Measurements from ENCODE around the gene APBA2.

GRCh38 chr15:29050870-29051269, 165.1 kb downstream of the APBA2 start:
- TF ChIP-seq, protein P1, sequence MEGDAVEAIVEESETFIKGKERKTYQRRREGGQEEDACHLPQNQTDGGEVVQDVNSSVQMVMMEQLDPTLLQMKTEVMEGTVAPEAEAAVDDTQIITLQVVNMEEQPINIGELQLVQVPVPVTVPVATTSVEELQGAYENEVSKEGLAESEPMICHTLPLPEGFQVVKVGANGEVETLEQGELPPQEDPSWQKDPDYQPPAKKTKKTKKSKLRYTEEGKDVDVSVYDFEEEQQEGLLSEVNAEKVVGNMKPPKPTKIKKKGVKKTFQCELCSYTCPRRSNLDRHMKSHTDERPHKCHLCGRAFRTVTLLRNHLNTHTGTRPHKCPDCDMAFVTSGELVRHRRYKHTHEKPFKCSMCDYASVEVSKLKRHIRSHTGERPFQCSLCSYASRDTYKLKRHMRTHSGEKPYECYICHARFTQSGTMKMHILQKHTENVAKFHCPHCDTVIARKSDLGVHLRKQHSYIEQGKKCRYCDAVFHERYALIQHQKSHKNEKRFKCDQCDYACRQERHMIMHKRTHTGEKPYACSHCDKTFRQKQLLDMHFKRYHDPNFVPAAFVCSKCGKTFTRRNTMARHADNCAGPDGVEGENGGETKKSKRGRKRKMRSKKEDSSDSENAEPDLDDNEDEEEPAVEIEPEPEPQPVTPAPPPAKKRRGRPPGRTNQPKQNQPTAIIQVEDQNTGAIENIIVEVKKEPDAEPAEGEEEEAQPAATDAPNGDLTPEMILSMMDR (IDR thresholded peaks at IDR 0.05; ENCODE audit: borderline replicate concordance, extremely low read depth, low read length, poor library complexity, severe bottlenecking): no peak
- TF ChIP-seq EZH2 (IDR thresholded peaks at IDR 0.05; ENCODE audit: borderline replicate concordance, low read depth, low read length, severe bottlenecking): no peak

Data from DND-41 (cell line).